ENCODE measurements around the gene DMXL1.

The DMXL1 gene

DNA sequence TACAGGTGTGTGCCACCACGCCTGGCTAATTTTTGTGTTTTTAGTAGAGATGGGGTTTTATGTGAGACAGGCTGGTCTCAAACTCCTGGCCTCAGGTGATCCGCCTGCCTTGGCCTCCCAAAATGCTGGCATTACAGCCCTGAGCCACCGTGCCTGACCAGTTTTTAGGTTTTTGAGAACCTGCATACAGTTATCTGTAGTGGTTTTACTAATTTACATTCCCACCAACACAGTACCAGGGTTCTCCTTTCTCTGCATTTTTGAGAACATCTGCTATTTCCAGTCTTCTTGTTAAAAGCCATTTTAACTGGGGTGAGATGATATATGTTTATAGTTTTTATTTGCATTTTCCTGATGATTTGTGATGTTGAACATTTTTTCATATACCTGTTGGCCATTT lies 12.8 kb downstream of the DMXL1 start:
- TF ChIP-seq, protein P1, sequence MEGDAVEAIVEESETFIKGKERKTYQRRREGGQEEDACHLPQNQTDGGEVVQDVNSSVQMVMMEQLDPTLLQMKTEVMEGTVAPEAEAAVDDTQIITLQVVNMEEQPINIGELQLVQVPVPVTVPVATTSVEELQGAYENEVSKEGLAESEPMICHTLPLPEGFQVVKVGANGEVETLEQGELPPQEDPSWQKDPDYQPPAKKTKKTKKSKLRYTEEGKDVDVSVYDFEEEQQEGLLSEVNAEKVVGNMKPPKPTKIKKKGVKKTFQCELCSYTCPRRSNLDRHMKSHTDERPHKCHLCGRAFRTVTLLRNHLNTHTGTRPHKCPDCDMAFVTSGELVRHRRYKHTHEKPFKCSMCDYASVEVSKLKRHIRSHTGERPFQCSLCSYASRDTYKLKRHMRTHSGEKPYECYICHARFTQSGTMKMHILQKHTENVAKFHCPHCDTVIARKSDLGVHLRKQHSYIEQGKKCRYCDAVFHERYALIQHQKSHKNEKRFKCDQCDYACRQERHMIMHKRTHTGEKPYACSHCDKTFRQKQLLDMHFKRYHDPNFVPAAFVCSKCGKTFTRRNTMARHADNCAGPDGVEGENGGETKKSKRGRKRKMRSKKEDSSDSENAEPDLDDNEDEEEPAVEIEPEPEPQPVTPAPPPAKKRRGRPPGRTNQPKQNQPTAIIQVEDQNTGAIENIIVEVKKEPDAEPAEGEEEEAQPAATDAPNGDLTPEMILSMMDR (IDR thresholded peaks at IDR 0.05; ENCODE audit: low read depth, low read length, missing control alignments): no peak
- DNase-seq (ENCODE audit: low read depth): no peak
- H3K4me3 ChIP-seq (ENCODE audit: low read depth, low read length): no peak overlapping the region

DNA sequence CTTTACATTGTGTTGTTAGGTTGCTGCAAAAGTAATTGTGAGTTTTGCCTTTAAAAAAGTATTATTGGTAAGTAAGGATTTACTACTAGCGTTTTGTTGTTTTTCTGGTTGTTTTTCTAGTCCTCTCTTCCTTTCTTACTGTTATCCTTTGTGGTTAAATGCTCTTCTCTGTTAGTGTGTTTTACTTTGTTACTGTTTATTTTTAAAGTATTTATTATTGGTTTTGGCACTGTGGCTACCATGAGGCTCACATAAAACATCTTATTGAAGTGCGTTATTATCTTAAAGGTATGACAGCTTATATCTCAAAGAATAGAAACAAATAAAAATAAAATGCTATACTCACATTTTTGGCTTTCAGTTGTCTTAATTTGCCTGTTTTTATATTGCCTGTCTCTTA lies 17.6 kb downstream of the DMXL1 start:
- DNase-seq (ENCODE audit: low read depth): no peak
- H3K4me3 ChIP-seq (ENCODE audit: low read depth, low read length): no peak overlapping the region
- TF ChIP-seq, protein P1 (IDR thresholded peaks at IDR 0.05; ENCODE audit: low read depth, low read length, missing control alignments): no peak

DNA sequence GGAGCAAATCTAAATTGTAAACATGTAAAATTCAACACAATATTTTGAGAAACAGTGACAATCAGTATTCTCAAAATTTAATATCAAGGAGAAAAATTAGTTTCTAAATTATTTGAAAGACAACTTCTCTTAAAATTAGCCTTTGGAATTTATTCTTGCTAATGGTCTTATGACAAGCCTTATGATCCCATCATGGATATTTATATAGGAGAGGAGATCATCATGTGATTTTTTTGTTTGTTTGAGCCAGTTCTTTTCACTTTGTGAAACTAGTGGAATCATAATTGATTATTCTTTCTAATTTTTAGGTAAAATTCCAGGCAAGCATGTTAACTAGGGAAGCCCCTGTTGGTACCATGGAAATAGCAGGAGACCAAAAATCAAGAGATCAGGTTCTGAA lies 24.7 kb downstream of the DMXL1 start:
- DNase-seq (ENCODE audit: low read depth): no peak
- TF ChIP-seq, protein P1 (IDR thresholded peaks at IDR 0.05; ENCODE audit: low read depth, low read length, missing control alignments): no peak

DNA sequence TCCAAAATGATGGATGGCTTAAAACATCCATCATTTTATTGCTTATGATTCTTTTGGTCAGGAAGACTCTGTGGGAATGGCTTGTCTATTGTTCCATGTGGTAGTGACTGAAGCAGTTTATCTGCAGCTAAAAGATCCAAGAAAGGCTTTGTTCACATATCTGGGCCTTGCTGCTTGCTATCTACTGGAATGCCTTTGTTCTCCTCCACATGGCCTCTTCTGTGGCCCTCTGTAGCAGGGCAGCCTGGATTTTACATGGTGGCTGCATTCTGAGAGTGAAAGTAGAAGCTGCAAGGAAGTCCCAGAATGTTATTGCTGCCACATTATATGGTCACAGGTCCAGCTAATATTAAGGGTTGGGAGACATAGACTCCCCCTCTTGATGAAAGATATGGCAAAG lies 35.1 kb downstream of the DMXL1 start:
- TF ChIP-seq, protein P1 (IDR thresholded peaks at IDR 0.05; ENCODE audit: low read depth, low read length, missing control alignments): no peak
- no peak for DNase-seq (ENCODE audit: low read depth)
- H3K4me3 ChIP-seq (ENCODE audit: low read depth, low read length): no peak overlapping the region

More for the DNA sequence above, 24.7 kb downstream of the DMXL1 start:
- no peak overlapping the region for H3K4me3 ChIP-seq (ENCODE audit: low read depth, low read length)

GRCh38 chr5:119112151-119112550 lies 41.3 kb downstream of the DMXL1 start:
- no peak overlapping the region for H3K4me3 ChIP-seq (ENCODE audit: low read depth, low read length)
- TF ChIP-seq, protein P1 (IDR thresholded peaks at IDR 0.05; ENCODE audit: low read depth, low read length, missing control alignments): no peak
- no peak for DNase-seq (ENCODE audit: low read depth)

DNA sequence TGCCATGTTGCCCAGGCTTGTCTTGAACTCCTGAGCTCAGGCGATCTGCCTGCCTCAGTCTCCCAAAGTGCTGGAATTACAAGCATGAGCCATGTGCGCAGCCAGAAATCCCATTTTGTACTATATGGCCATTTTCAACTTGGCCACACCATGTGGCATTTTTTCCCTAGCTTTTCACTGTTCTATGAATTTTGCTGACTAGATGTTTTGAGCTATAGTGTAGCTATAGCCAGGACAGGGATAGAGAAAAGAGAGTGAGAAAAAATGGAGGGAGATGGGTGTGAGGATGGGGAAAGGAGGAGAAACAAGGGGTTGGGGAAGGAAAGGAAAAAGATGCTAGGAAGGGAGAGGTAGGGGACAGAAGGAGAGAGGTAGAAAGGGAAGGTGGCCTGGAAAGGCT lies 46.4 kb downstream of the DMXL1 start:
- TF ChIP-seq, protein P1 (IDR thresholded peaks at IDR 0.05; ENCODE audit: low read depth, low read length, missing control alignments): no peak
- H3K4me3 ChIP-seq (ENCODE audit: low read depth, low read length): no peak overlapping the region
- no peak for DNase-seq (ENCODE audit: low read depth)

GRCh38 chr5:119118000-119118399 lies 47.1 kb downstream of the DMXL1 start:
- H3K4me3 ChIP-seq (ENCODE audit: low read depth, low read length): no peak overlapping the region
- TF ChIP-seq, protein P1 (IDR thresholded peaks at IDR 0.05; ENCODE audit: low read depth, low read length, missing control alignments): no peak
- no peak for DNase-seq (ENCODE audit: low read depth)
